ENCODE measurements around the gene ARHGAP9.

Gene ARHGAP9

DNA sequence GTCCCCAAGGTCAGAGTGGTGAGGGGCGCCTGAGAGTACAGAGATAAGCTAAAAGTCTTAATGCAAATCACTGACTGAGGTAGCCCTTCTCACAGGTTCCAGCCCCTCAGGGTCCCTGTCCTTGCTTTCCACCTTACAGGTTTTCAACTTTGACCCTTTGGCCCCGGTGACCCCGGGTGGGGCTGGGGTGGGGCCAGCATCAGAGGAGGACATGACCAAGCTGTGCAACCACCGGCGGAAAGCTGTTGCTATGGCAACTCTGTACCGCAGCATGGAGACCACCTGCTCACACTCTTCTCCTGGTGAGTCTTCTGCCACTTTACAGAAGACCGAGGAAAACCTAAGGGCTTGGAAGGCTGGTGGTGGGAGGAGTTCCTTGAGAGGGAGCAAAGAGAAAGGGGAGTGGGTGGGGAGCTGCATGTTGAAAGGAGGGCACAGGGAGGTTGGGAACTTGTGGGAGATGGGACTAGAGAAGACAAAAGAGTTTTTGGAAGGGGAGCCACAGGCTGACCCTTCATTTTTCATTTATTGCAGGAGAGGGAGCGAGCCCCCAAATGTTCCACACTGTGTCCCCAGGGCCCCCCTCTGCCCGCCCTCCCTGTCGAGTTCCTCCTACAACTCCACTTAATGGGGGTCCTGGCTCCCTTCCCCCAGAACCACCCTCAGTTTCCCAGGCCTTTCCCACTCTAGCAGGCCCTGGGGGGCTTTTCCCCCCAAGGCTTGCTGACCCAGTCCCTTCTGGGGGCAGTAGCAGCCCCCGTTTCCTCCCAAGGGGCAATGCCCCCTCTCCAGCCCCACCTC, 45.3 kb upstream of the ARHGAP9 start:
- Histone ChIP-seq H3K4me3 (ENCODE audit: insufficient read depth, low read length, poor library complexity, severe bottlenecking) (no peak overlapping the region), H3F3A (ENCODE audit: insufficient read depth) (peaks cover 32% of the 10 kb centered on the region), H4K20me1 (ENCODE audit: low read depth, low read length) (no peaks in the 10 kb centered on the region), H3K9me2 (replicated peaks; ENCODE audit: insufficient read depth, low read length) (no peaks in the 10 kb centered on the region), H3K36me3 (ENCODE audit: low read length) (no peaks in the 10 kb centered on the region; the same call in 1 of the 2 replicates), H3K4me2 (ENCODE audit: low read depth, low read length, poor library complexity, severe bottlenecking) (peak overlapping the region; percentile 90), H3K27me3 (ENCODE audit: low read length) (no peaks in the 10 kb centered on the region), H3K79me2 (ENCODE audit: insufficient read depth, low read length) (peaks cover 14% of the 10 kb centered on the region), H3K27ac (ENCODE audit: low read depth, low read length) (no peak overlapping the region), H2AFZ (ENCODE audit: low read depth, low read length, severe bottlenecking) (no peak overlapping the region), H3K9me3 (ENCODE audit: insufficient read depth, low read length) (no peaks in the 10 kb centered on the region), H3K9ac (ENCODE audit: low read length) (peak overlapping the region; percentile 83; the same call in 1 of the 2 replicates)
- TF ChIP-seq, protein P1, sequence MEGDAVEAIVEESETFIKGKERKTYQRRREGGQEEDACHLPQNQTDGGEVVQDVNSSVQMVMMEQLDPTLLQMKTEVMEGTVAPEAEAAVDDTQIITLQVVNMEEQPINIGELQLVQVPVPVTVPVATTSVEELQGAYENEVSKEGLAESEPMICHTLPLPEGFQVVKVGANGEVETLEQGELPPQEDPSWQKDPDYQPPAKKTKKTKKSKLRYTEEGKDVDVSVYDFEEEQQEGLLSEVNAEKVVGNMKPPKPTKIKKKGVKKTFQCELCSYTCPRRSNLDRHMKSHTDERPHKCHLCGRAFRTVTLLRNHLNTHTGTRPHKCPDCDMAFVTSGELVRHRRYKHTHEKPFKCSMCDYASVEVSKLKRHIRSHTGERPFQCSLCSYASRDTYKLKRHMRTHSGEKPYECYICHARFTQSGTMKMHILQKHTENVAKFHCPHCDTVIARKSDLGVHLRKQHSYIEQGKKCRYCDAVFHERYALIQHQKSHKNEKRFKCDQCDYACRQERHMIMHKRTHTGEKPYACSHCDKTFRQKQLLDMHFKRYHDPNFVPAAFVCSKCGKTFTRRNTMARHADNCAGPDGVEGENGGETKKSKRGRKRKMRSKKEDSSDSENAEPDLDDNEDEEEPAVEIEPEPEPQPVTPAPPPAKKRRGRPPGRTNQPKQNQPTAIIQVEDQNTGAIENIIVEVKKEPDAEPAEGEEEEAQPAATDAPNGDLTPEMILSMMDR (IDR thresholded peaks at IDR 0.05; ENCODE audit: insufficient read depth, low read length, poor library complexity, severe bottlenecking), result no peak
- no peak for TF ChIP-seq EZH2phosphoT487 (conservative IDR thresholded peaks at IDR 0.05; ENCODE audit: low read length)

DNA sequence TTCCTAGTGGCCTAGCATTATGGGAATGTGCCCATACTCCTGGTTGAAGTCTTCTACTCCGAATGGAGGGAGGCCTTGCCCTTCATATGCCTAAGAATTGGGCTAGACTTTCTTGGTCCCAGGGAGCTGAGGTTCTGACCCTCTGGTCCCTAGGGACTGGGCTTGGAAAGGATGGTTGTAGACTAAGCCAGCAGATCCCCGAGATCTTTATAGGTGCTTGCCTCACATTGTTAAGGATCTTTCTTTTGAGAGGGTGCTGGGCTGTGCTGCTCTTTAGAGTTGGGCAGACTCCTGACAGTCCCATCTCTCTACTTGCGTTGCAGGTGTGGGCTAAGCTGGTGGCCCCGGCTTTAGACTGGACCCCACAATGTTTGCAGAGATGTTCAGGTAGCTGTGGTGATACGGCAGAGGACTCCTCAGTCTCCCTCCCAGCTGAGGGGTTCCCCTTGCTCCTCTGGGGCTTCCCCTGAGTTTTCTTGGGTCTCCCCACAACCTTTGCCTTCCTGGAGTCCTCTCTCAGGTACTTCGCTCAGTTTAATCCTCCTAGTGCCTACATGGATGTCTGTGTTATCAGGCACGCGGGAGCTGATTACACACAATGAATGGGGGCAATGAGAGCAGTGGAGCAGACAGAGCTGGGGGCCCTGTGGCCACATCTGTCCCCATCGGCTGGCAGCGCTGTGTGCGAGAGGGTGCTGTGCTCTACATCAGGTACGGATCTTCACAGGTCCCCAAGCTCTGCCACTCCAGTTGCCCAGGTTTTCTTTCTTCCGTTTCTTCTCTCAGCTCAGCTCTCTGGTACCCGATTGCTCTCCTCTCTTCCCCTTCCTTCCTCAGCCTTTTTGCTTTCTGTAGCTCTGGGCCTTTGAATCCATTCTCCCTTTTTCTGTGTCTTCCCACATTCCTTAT, 44.3 kb upstream of the ARHGAP9 start:
- H3K36me3 ChIP-seq (ENCODE audit: low read length), result no peaks in the 10 kb centered on the region; the same call in 1 of the 2 replicates
- H3K9me2 ChIP-seq (replicated peaks; ENCODE audit: insufficient read depth, low read length), result no peaks in the 10 kb centered on the region
- H3K9ac ChIP-seq (ENCODE audit: low read length), result peak overlapping the region; percentile 83
- peak overlapping the region; percentile 81 for H3K4me3 ChIP-seq (ENCODE audit: insufficient read depth, low read length, poor library complexity, severe bottlenecking)
- TF ChIP-seq, protein P1 (IDR thresholded peaks at IDR 0.05; ENCODE audit: insufficient read depth, low read length, poor library complexity, severe bottlenecking), result no peak
- no peak for TF ChIP-seq EZH2phosphoT487 (conservative IDR thresholded peaks at IDR 0.05; ENCODE audit: low read length)
- no peaks in the 10 kb centered on the region for H3K9me3 ChIP-seq (ENCODE audit: insufficient read depth, low read length)
- H4K20me1 ChIP-seq (ENCODE audit: low read depth, low read length), result no peaks in the 10 kb centered on the region; the same call in 1 of the 2 replicates
- no peak overlapping the region for H2AFZ ChIP-seq (ENCODE audit: low read depth, low read length, severe bottlenecking)
- H3K4me2 ChIP-seq (ENCODE audit: low read depth, low read length, poor library complexity, severe bottlenecking), result peak overlapping the region; percentile 90
- peaks cover 32% of the 10 kb centered on the region for H3F3A ChIP-seq (ENCODE audit: insufficient read depth)
- peak overlapping the region; percentile 98 for H3K27ac ChIP-seq (ENCODE audit: low read depth, low read length)
- H3K27me3 ChIP-seq (ENCODE audit: low read length), result no peaks in the 10 kb centered on the region
- H3K79me2 ChIP-seq (ENCODE audit: insufficient read depth, low read length), result peaks cover 24% of the 10 kb centered on the region

GRCh38 chr12:57522887-57523705, 43.4 kb upstream of the ARHGAP9 start:
- no peak for TF ChIP-seq EZH2phosphoT487 (conservative IDR thresholded peaks at IDR 0.05; ENCODE audit: low read length)
- TF ChIP-seq, protein P1 (IDR thresholded peaks at IDR 0.05; ENCODE audit: insufficient read depth, low read length, poor library complexity, severe bottlenecking), result no peak
- H3K9ac ChIP-seq (ENCODE audit: low read length), result peak overlapping the region; percentile 83
- H2AFZ ChIP-seq (ENCODE audit: low read depth, low read length, severe bottlenecking), result no peak overlapping the region
- no peaks in the 10 kb centered on the region for H3K27me3 ChIP-seq (ENCODE audit: low read length)
- no peaks in the 10 kb centered on the region for H3K9me3 ChIP-seq (ENCODE audit: insufficient read depth, low read length)
- H3F3A ChIP-seq (ENCODE audit: insufficient read depth), result peaks cover 29% of the 10 kb centered on the region
- H3K4me2 ChIP-seq (ENCODE audit: low read depth, low read length, poor library complexity, severe bottlenecking), result peak overlapping the region; percentile 90
- H4K20me1 ChIP-seq (ENCODE audit: low read depth, low read length), result no peaks in the 10 kb centered on the region; the same call in 1 of the 2 replicates
- H3K79me2 ChIP-seq (ENCODE audit: insufficient read depth, low read length), result peaks cover 33% of the 10 kb centered on the region
- peak overlapping the region; percentile 81 for H3K4me3 ChIP-seq (ENCODE audit: insufficient read depth, low read length, poor library complexity, severe bottlenecking)
- peak overlapping the region; percentile 98 for H3K27ac ChIP-seq (ENCODE audit: low read depth, low read length)
- H3K36me3 ChIP-seq (ENCODE audit: low read length), result no peaks in the 10 kb centered on the region
- no peaks in the 10 kb centered on the region for H3K9me2 ChIP-seq (replicated peaks; ENCODE audit: insufficient read depth, low read length)

Data from SU-DHL-6 (cell line).